ENCODE results near the gene ZFAND2B.
"Not testable (repeated sequence)": the region's sequence is repeated elsewhere in the genome, so short reads cannot be mapped to it uniquely, and the experiment has no call there.

ZFAND2B gene

DNA sequence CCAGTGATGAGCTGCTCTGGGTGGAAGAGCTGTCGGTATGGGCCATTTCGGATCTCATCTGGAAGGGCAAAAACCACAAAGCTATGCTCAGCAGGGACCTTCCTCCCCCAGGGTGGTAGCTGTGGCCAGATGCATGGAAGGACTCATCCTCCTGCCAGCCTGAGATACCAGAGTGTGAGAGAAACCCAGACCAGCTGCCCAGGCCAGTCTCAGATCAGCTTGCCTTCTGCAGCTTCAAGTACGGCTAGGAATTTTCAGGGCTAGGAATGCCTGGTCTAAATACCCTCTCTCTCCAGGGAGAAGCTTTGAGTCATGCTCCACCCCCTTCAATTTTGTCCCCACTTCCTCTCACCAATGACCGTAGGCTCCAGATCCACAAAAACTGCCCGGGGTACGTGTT, 45.1 kb downstream of the ZFAND2B start:
- no peak for FAIRE-seq

DNA sequence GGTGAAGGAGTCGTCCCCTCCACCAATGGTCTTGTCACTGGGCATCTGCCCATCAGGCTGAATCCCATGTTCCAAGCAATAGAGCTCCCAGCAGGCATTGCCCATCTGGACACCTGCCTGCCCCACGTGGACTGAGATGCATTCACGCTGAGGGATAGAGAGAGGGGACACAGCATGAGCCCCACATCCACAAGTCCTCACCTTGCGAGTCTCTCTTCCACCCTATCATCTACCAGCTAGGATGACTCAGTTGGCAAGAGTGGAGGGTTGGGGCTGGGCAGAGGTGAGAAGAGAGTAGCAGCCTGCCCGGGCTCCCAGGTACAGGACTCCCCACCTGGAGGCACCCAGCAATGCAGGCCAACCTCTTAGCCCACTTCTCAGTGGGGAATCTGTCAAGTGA, 45.5 kb downstream of the ZFAND2B start:
- no peak for FAIRE-seq

DNA sequence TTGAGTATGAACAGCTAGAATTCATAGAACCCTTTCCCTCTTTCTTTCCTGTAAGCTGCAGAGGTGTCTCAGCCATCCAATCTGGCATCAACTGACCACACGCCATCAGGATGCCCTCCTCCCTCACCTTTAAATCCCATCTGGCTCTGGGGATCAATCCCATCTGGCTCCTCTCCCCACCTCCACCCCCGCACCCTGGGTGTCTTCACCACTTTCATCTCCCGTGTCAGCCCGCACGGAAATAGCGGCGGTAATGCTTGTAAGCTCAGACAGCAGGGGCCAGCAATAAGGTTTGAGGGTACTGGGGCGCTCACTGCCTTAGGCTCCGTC, 46.0 kb downstream of the ZFAND2B start:
- no peak for FAIRE-seq

DNA sequence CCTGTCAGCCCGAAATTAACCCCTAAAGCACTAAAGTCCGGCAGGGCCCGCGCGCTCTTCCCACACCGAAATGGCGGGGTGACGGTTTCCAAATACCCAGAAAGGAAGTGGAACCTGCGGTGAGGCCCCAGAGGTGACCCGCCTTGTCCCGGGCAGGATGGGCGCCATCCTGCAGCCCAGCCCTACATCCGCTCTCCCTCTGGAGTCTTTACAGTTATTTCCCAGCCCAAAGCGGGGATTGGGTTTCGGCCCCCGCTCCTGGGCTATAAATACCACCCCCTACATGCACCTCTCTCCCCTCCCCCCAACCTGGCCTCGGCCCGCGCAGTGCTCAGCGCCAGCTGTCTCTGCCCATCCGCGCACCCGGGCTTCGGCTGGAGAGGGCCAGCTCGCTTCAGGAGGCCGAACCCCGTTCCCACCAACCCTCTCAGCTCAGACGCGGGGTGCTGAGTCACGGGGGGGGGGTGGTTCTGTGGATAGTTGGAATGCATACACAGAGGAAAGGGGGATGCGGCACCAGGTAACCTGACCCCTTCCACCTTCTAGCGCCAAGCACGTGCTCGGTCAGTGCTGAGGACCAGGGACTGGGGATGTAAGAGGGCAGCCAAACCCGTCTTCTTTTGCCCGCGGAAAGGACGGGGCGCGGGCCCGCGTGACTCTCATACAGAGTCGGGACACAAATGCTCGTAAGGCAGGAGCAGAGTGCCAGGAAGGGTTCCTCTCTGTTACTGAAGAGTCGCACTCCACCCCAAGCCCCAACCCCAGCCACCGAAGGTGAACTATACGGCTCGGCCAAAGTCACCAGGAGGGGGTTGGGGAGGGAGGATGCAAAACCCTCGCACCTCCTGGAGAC, 46.5 kb downstream of the ZFAND2B start, which contains the start of gene TUBA4B:
TUBA4B (plus strand) TSS at position 344 of the 853 bp plus-strand sequence; CDS start at position 509, 165 bp downstream.
- FAIRE-seq = no peak

DNA sequence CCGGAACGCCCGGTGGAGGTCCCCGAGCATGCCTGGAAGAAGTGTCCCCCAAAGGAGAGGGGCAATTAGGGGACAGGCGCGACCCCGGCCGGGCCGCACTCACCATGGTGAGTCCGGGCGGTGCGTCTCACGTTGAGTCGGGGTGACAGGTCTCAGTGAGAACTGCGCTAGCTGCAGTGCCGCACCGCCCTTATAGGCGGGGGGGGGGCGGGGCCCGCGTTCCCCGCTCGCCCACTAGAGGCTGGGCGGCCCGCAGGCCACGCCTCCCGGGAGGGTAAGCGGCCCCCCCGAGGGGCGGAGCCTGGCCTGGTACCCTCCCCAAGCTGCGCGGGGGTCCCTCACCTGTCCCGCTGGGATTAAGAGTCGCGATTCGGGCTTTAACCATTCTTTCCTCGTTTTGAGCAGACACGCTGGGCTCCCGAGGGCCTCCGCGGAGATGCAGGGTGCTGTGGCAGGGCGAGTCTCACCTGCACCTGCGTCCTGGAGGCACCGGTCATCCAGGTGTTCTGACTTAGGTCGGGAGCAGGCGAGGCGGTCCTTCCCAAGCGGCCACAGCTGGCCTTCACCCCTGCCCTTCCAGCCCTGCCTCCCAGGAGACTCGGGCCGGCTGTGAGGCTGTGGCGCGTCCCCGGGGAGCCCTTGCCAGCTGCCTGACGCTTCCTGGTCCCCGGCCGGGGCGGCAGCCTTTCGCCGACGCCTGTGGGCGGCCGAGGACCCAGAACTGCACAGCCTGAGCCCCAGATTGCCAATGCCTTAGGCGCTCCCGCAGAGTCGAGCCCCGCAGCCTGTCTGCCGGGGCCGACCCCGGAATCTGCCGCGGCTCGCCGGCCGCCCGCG, 47.4 kb downstream of the ZFAND2B start, which contains the start of gene TUBA4A:
TUBA4A (minus strand) TSS at position 166 of the 837 bp plus-strand sequence; CDS start at position 106, 60 bp downstream.
- FAIRE-seq = no peak

DNA sequence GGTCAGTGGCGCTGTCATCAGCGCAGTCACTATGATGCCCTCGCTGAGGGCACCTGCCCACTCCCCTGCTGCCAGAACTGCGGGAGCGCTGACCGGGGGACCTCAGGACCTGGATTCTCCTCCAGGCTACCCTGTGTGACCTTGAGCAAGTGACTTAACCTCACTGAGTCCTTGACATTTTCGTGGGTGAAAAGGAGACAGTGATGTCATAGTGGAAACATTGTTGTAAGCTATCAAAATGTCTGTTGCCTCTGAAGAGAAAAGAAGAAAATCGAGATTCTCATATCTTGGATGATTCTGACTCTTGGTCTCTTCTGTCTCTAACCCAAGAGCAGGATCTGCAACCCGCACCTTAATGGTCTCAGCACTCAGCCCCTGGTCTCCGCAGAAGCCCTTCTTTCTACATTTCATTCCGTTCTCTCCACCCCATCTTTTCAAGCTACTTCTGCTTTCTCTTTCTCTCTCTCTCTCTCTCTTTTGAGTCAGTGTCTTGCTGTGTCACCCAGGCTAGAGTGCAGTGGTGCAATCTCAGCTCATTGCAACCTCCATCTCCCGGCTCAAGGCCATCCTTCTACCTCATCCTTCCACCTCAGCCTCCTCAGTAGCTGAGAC, 48.1 kb downstream of the ZFAND2B start:
- FAIRE-seq = no peak

DNA sequence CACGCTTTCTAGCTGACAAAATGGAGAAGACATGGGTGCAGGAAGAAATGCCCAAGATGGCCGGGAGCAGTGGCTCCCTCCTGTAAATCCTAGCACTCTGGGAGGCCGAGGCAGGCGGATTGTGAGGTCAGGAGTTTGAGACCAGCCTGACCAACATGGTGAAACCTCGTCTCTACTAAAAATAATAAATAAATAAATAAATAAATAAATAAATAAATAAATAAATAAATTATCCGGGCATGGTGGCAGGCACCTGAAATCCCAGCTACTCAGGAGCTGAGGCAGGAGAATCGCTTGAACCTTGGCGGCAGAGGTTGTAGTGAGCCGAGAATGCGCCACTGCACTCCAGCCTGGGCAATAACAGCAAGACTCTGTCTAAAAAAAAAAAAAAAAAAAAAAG, 52.4 kb downstream of the ZFAND2B start:
- FAIRE-seq = not testable (repeated sequence)
